T-helper 1 cell treated with Interleukin-12 subunit alpha and Interleukin-12 subunit beta and Interleukin-4 antibody, amounts not matched to agents 30 μg/mL and 1 μg/mL, for 36 hours (primary cell): Measurements from ENCODE around the gene MTAP.
"Not testable (repeated sequence)": the region's sequence is repeated elsewhere in the genome, so short reads cannot be mapped to it uniquely, and the experiment has no call there.

Source experiments
- H3K27ac Mint-ChIP-seq: one replicate; pipeline ENCODE4 v1.8.0; 2021; ENCODE audit warnings: mild to moderate bottlenecking, mixed read lengths
- H3K27me3 Mint-ChIP-seq: one replicate; pipeline ENCODE4 v1.8.0; 2021; ENCODE audit warnings: low read depth, mixed read lengths
- H3K36me3 Mint-ChIP-seq: one replicate; pipeline ENCODE4 v1.8.0; 2021; ENCODE audit warnings: low read depth, mixed read lengths
- H3K4me1 Mint-ChIP-seq: one replicate; pipeline ENCODE4 v1.8.0; 2021; ENCODE audit warnings: low read depth, mixed read lengths
- H3K4me3 Mint-ChIP-seq: one replicate; pipeline ENCODE4 v1.8.0; 2021; ENCODE audit warnings: mild to moderate bottlenecking, moderate library complexity, mixed read lengths
- H3K9me3 Mint-ChIP-seq: one replicate; pipeline ENCODE4 v1.8.0; 2021; ENCODE audit warnings: mixed read lengths

The MTAP gene

DNA sequence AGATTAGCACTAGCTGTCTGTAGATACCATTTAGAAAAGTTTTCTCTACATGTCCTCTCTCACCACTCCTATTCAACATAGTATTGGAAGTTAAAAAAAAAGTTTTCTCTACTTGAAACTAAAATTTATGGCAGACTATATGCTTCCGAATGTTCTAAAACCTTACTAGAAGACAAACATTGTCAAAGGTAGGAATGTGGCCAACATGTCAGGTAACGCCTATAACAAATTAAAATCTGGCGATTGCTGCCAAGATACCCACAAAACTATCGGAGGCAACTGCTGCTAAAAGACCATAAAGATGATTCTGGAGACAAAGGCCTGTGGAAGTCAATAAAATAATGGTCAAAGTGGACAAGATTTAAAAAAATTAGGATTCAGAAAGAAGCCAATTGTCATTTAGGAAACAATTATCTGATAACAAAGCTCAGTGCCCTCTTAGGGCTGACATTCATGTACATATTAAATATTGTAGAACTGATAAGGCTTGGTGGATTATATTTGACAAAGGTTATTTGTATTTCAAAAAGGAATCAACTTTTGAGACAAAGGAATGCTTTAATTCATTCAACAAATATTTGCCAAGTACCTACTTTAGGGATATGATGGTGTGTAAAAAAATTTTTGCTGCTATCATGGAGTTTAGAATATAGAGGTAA lies 139.0 kb downstream of the MTAP start:
- Mint-ChIP-seq H3K9me3 (peaks cover 4% of the 10 kb centered on the region), H3K4me3 (no peak overlapping the region), H3K36me3 (no peaks in the 10 kb centered on the region), H3K27me3 (peaks cover 37% of the 10 kb centered on the region), H3K4me1 (no peaks in the 10 kb centered on the region), H3K27ac (no peak overlapping the region)

DNA sequence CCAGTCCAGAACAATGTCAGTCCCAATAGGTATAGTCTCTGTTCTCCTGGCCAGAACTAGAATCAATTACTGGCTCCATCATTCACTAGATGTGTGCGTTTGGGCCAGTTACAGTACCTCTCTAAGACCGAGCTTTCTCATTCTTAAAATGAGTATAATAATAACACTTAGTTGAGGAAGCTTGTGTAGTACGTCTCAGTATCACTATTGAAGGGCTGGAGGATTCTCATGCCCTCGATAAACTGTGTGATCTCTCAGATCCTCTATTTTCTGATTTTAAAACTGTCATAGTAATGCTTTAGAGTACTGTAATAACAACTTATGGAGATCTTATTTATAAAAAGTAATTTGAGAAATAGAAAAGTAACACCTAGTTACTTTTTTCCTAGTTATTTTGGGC lies 141.0 kb downstream of the MTAP start:
- Mint-ChIP-seq H3K9me3 (peaks cover 4% of the 10 kb centered on the region), H3K36me3 (no peaks in the 10 kb centered on the region), H3K27me3 (peaks cover 50% of the 10 kb centered on the region), H3K4me1 (no peaks in the 10 kb centered on the region), H3K27ac (no peak overlapping the region), H3K4me3 (no peak overlapping the region)

DNA sequence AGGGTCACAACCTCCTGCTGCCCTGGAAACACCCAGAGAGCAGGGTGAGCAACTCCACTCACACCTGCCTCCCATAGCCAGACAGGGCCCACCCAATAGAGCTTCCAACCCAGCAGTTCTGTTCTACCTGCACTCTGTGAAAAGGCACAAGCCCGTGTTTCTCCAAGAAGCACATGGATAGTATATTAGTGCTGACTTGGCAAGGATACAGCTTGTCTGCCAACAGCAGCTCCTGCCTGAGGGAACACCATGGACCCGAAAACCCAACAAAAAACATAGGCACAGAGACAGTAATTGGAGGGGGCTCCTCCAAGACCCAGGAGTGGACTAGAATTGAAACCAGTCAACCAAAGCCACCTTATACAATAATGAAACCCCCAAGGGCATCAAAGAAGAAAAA lies 143.2 kb downstream of the MTAP start:
- H3K9me3 Mint-ChIP-seq: peaks cover 4% of the 10 kb centered on the region
- no peak overlapping the region for H3K4me3 Mint-ChIP-seq

DNA sequence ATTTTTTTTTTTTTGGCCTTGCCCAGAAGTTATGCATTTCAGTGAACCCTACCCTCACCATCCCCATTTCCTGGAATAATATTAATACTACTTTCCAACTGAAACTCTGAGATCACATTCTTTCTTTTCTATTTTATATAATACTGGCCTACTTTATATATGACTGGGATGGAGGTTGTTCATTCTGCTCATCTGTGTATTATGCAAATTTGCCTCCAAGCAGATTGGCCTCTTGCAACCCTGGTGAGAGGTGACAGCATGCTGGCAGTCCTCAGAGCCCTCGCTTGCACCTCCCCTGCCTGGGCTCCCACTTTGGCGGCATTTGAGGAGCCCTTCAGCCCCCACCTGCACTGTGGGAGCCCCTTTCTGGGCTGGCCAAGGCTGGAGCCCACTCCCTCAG lies 156.4 kb downstream of the MTAP start:
- no peaks in the 10 kb centered on the region for H3K36me3 Mint-ChIP-seq
- H3K4me1 Mint-ChIP-seq: no peaks in the 10 kb centered on the region
- no peak overlapping the region for H3K27ac Mint-ChIP-seq
- no peak overlapping the region for H3K4me3 Mint-ChIP-seq
- peaks cover 11% of the 10 kb centered on the region for H3K9me3 Mint-ChIP-seq
- H3K27me3 Mint-ChIP-seq: peaks cover 54% of the 10 kb centered on the region

More for the DNA sequence above, 143.2 kb downstream of the MTAP start:
- no peaks in the 10 kb centered on the region for H3K4me1 Mint-ChIP-seq
- H3K27me3 Mint-ChIP-seq: peaks cover 57% of the 10 kb centered on the region
- no peak overlapping the region for H3K27ac Mint-ChIP-seq
- no peaks in the 10 kb centered on the region for H3K36me3 Mint-ChIP-seq

DNA sequence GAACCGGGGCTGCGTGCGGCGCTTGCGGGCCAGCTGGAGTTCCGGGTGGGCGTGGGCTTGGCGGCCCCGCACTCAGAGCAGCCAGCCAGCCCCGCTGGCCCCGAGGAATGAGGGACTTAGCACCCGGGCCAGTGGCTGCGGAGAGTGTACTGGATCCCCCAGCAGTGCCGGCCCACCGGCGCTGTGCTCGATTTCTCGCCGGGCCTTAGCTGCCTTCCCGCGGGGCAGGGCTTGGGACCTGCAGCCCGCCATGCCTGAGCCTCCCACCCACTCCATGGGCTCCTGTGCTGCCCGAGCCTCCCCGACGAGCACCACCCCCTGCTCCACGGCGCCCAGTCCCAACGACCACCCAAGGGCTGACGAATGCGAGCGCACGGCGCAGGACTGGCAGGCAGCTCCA lies 156.8 kb downstream of the MTAP start:
- not testable (repeated sequence) for H3K4me3 Mint-ChIP-seq, H3K27ac Mint-ChIP-seq, H3K4me1 Mint-ChIP-seq, H3K36me3 Mint-ChIP-seq
- H3K27me3 Mint-ChIP-seq: peaks cover 55% of the 10 kb centered on the region
- peaks cover 11% of the 10 kb centered on the region for H3K9me3 Mint-ChIP-seq

DNA sequence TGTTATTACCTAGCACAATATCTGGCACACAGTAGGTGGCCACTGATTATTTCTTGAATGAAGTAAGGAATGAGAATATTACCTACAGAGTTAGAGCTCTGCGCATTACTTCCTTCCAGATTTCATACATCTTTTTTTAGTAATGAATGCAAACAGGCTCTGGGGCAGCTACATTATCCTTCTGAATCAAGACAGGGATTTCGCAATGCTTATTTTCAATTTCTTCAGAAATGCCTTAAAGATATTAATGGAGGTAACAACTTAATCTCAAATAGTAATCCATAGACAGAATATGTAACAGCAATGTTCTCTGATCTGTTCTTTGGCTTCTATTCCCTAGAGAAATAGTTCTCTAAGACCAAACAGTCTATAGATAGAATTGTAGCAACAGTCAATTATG lies 159.1 kb downstream of the MTAP start:
- Mint-ChIP-seq H3K9me3 (peaks cover 11% of the 10 kb centered on the region), H3K4me1 (peaks cover 18% of the 10 kb centered on the region), H3K27ac (no peak overlapping the region), H3K36me3 (peaks cover 9% of the 10 kb centered on the region), H3K27me3 (peaks cover 68% of the 10 kb centered on the region), H3K4me3 (no peak overlapping the region)

DNA sequence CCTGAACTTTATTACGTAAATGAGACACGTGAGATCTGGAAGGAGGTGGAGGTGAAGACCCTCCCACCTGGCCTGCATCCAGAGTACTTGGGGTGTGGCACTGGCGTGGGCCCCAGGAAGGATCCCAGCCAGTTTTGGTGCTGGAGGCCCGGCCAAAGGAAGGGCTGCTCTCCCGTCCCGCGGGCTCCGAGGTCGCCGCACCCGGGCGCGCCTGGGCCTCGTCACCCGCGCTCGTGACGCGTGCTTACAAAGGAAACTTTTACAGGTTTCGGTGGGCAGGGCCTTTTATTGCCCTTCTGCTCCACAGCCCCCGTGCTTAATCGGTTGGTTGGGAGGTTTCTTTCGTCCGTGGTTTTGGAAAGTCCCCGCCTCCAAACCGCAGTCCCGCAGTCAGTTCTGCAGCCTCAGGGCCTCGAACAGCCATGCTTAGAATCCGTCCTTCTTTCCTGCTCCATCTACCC lies 162.5 kb downstream of the MTAP start:
- peaks cover 31% of the 10 kb centered on the region for H3K4me1 Mint-ChIP-seq
- peaks cover 95% of the 10 kb centered on the region for H3K27me3 Mint-ChIP-seq
- H3K4me3 Mint-ChIP-seq: peak overlapping the region; percentile 65
- H3K36me3 Mint-ChIP-seq: peaks cover 20% of the 10 kb centered on the region
- peaks cover 21% of the 10 kb centered on the region for H3K9me3 Mint-ChIP-seq
- H3K27ac Mint-ChIP-seq: peak overlapping the region; percentile 72

DNA sequence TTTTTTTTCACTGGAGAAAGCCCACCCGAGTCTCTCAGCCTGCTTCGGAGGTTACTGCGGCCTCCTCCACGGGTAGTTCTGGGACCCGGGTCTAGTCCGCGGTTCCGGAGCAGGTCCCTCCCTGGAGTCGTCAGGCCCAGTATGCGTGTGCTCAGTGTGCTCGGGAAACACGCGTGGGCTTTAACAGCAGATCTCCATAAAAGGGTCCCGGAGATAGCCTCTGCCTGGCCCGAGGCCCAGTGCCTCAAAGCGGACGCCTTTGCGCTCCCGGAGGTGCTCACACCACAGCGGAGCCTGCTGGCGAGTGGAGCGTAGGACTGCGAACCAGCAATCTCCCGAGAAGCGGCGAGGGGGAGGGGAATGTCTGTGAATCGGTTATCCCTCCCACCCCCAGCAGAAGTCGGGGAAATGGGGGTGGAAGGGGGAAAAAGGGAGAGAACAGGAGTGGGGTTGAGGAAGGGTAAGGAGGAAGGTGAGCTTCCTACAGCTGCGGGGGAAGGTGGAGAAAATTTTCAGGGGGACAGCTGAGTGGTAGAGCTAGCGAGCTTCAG lies 163.0 kb downstream of the MTAP start:
- Mint-ChIP-seq H3K27me3 (peaks cover 97% of the 10 kb centered on the region), H3K36me3 (peaks cover 25% of the 10 kb centered on the region), H3K27ac (peak overlapping the region; percentile 72), H3K9me3 (peaks cover 24% of the 10 kb centered on the region), H3K4me3 (peak overlapping the region; percentile 65), H3K4me1 (peaks cover 34% of the 10 kb centered on the region)

DNA sequence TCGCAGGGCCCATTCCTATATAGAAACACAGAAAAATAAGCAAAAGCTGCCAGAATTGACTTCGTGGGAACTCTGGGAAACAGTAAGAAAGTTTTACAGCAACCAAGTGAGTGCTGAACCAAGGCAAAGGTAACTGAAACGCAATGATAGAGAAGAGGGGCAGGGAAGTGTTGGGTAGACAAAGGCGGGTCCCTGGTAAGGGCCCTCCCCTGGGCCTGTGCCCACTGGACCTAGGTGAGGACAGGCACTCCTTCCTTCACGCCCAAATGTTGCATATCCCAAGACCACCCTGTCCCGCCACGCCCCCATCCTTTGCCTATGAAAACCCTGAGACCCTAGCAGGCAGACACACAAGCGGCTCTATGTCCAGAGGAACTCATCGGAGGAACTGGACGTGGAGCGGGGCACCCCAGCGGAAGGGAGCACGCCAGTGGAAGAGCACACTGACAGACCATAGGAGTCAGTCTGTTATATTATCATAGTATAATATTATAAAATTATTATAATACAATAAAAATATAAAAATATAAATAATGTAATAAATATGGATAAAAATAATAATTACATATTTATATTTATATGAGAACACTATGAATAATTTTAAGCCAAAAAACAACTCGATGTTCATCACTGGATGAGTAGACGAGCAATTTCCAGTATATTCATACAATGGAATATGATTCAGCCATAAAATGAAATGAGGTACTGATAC lies 163.9 kb downstream of the MTAP start:
- Mint-ChIP-seq H3K4me1 (peaks cover 35% of the 10 kb centered on the region), H3K36me3 (peaks cover 27% of the 10 kb centered on the region), H3K4me3 (peak overlapping the region; percentile 65), H3K27me3 (peaks cover 97% of the 10 kb centered on the region), H3K27ac (peak overlapping the region; percentile 73), H3K9me3 (peaks cover 24% of the 10 kb centered on the region)

DNA sequence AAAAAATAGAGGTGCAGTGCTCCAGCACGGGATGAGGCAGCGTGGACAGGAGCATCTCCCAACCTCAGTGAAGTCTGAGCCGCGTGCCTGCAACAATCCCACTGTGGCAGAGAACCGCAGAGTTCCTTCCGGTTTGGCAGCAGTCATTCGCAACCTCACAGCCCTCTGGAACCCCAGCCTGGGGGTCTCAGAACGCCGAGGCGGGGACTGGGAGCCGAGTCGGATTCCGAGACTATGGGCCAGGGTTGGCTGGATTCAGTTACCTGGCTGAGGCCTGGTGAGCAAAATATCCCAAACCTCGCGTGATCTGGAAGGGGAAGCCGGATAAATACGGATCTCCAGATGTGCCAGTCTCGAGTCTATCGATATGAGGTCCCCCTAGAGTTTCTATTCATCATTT lies 164.7 kb downstream of the MTAP start:
- H3K9me3 Mint-ChIP-seq: peaks cover 24% of the 10 kb centered on the region
- peak overlapping the region; percentile 85 for H3K27ac Mint-ChIP-seq
- peaks cover 96% of the 10 kb centered on the region for H3K27me3 Mint-ChIP-seq

DNA sequence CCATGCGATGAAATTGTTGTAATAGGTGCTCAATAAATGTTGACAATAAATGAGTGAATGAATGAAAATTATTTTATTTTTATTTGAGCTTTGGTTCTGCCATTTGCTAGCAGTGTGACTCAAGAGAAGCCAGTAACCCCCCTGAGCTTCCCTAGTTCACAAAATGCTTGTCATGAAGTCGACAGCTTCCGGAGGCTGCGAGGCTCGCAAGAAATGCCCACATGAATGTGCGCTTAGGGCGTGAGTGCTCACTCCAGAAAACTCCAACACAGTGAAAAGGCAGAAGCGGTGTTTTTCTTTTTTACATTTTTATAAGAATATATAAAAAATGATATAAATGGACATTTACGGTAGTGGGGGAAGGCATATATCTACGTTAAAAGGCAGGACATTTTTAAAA lies 165.3 kb downstream of the MTAP start:
- peak overlapping the region; percentile 85 for H3K27ac Mint-ChIP-seq
- H3K4me1 Mint-ChIP-seq: peaks cover 35% of the 10 kb centered on the region
- peaks cover 22% of the 10 kb centered on the region for H3K9me3 Mint-ChIP-seq
- peaks cover 27% of the 10 kb centered on the region for H3K36me3 Mint-ChIP-seq
- peak overlapping the region; percentile 67 for H3K4me3 Mint-ChIP-seq
- H3K27me3 Mint-ChIP-seq: peaks cover 96% of the 10 kb centered on the region

More for the DNA sequence above, 164.7 kb downstream of the MTAP start:
- H3K4me1 Mint-ChIP-seq: peaks cover 35% of the 10 kb centered on the region
- H3K4me3 Mint-ChIP-seq: no peak overlapping the region
- H3K36me3 Mint-ChIP-seq: peaks cover 27% of the 10 kb centered on the region

DNA sequence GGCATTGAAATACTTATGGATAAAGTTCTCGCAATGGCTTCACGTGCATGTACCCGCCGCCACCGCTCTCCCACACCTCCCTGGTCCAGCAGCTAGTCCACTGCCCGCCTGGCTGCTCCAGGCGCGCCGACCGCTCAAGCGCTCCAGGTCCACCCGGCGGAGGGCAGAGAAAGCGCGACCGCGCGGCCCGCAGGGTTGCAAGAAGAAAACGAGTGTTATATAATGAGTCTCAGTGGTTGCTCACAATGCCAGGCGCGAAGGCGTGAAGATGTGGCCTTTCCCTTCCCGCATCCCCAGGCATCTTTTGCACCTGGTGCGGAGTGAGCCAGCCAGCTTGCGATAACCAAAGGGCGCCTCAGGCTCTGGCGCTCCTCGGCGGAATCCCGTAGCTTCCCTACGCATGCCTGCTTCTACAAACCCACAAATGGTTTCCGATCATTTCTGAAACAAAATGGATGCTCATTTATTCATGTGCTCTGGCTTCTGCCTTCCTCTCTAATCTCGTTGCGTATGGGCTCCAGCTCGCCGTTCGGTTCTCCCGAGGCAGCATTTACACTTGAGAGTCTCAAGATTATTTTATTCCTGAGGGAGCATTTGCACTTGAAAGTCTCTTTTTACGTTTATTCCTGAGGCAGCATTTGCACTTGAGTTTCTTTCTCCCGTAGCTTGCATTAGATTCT lies 166.0 kb downstream of the MTAP start:
- peaks cover 27% of the 10 kb centered on the region for H3K36me3 Mint-ChIP-seq
- H3K9me3 Mint-ChIP-seq: peaks cover 16% of the 10 kb centered on the region
- H3K27ac Mint-ChIP-seq: peak overlapping the region; percentile 86
- H3K4me1 Mint-ChIP-seq: peaks cover 35% of the 10 kb centered on the region
- H3K27me3 Mint-ChIP-seq: peaks cover 96% of the 10 kb centered on the region
- peak overlapping the region; percentile 19 for H3K4me3 Mint-ChIP-seq

DNA sequence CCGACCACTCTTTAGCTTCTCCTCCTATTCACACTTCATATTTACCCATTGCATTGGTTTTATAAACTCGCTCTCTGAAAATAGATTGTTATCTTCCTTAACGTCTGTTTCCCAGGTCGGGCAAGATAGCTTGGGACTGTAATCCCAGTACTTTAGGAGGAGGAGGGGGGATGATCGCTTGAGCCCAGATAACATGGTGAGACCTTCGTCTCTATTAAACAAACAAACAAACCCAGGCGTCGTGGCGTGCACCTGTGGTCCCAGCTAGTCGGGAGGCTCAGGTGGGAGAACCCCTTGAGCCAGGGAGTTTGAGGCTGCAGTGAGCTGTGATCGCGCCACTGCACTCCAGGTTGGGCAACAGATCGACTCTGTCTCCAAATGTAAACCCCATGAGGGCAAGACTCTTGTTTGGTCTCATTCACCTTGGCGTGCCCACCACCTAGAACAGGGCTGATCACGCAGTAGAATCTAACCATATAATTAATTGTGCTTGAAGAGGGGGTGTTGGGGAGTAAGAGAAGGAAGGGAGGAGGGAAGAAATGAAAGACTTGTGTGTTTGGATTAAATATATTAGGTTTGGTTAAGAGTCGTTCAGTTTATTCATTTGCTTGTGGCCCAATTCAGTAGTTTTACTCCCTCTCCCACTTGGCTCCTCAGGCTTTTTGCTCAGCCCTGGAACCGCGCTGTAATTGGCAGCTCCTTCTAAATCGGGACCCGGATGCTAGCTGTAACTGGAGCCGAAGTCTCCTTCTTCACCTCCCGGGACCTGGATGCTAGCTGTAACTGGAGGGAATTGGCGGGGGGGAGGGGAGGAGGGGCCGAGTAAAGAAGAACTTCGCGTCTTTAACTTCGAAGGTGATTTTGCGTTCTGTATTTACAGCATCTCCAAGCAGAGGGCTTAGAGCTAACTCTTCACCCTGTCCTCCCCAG lies 166.8 kb downstream of the MTAP start:
- peak overlapping the region; percentile 19 for H3K4me3 Mint-ChIP-seq
- peaks cover 25% of the 10 kb centered on the region for H3K36me3 Mint-ChIP-seq
- H3K27ac Mint-ChIP-seq: peak overlapping the region; percentile 86

More for the DNA sequence above, 166.8 kb downstream of the MTAP start:
- peaks cover 96% of the 10 kb centered on the region for H3K27me3 Mint-ChIP-seq
- peaks cover 13% of the 10 kb centered on the region for H3K9me3 Mint-ChIP-seq
- peaks cover 40% of the 10 kb centered on the region for H3K4me1 Mint-ChIP-seq
